Activated CD8-positive, alpha-beta memory T cell treated with anti-CD3 and anti-CD28 coated beads for 4 hours (primary cell): Measurements from ENCODE around the gene SVIL.
"Not testable (repeated sequence)": the region's sequence is repeated elsewhere in the genome, so short reads cannot be mapped to it uniquely, and the experiment has no call there.

ENCODE experiments used
- DNase-seq, 2 donors: peaks; one replicate each; pipeline ENCODE4 v3.0.0-alpha.2; 2020; ENCODE audit warnings: low read depth in 2 of 2

The SVIL gene

DNA sequence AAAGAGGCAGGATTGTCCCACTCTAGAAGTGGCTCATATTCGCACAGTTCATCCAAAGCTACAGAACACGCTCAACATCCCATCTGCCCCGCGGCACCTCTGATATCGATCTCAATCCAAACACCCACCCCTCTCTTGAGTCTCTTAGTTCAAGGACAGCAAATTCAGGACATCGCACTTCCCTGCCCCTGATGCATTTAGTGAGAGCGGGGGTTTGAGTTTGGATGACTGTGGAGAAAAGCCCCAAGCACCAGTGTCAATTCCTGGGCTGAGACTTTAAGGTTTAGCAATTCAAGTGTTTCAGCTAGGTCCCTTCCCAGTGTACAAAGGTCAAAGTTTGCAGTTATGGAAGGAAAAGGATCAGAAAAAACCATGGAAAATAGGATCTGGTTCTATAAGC, 179.7 kb downstream of the SVIL start:
- DNase-seq: no peak

DNA sequence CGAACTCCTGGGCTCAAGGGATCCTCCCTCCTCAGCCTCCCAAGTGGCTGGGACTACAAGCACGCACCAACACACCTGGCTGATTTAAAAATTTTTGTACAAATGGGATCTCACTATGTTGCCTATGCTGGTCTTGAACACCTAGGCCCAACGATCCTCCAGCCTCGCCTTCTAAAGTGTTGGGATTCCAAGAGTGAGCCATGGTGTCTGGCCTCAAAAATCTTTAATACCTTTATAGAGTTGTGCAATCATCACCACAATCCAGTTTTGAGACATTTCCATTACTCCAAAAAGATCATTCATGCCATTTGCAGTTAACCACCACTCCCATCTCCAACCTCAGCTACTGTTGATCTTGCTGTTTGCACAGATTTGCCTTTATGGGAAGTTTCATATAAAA, 180.5 kb downstream of the SVIL start:
- DNase-seq: no peak

DNA sequence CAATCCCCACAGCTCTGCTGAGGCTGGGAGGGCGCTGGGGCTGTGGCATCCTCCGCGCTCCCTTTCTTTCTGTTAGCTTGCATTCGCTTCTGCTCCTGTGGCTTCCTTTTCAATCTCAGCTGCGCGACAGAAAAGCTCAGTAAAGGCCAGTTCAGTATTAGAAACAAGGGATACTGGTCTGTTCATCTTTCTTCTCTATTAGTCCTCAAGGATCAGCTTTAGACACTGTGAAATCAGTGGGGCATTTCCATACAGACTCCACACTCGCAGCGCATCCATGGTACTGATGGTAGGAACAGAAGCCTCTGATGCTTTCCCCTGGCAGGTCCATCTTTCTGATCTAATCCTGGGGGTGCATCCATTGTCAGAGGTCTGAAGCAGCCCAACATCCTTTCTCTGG, 182.2 kb downstream of the SVIL start:
- DNase-seq: no peak

DNA sequence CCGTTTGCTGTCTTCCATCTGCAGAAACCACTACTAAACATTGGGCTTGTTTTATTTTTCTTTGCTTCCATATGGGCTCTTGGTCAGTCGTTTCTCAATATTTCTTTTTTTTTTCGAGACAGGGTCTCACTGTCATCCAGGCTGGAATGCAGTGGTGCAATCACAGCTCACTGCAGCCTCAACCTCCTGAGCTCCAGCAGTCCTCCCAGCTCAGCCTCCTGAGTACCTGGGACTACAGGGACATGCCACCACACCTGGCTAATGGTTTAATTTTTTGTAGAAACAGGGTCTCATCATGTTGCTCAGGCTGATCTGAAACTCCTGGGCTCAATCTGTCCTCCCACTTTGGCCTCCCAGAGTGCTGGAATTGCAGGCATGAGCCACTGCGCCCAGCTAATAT, 182.8 kb downstream of the SVIL start:
- DNase-seq: no peak

DNA sequence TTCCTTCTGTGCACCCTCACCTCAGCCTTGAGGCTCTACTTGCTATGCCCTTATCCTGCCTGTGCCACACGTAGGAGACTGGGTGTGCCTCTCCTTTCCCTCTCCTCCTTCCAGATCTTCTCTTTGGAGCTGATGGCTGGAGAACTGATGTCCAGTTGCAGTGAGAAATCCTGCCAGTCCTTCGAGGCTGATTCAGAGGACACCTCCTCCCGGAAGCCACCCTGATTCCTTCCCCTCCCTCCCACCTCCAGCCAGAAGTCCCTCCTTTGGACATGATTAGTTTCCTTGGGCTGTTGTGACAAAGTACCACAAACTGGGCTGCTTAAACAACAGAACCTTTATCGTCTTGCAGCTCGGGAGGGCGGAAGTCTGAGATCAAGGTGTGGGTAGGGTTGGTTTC, 184.4 kb downstream of the SVIL start:
- DNase-seq: no peak

DNA sequence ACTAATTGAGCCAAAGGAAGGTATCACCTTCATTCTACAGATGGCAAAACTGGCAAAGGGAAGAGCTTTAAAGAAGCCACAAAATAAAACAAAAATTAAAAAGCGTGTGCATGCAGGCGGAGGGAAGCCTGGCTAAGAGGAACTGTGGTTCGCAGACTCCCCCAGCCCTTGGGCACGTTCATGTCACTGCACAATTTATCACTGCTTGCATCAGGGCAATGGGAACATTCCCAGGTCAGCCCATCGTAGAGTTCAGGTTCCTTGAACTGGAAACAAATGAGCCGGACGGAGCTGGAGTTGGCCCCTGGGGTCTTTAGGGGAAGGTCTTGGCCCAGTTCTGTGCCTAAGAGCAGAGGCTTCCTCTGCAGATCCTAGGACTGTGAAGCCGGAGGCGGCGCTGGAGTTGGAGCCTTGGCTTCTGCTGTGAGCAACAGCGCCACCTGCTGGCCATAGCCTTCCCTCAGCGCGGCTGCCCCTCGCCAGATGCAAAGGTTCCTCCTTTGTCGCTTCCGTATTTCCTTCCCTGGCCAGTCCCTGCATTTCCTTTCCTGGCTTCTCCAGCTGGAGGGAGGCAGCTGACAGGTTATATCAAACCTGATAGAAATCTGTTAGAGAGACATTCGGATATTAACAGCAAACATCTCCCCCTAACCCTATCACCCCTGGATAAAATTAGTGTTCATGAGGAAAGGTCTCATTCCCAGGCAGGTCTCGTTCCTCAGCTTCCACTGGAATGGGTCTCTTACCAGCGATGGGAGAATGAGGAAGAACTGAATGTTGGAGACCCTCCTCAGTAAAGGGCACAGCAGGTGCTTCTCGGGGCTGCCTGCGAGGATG, 185.8 kb downstream of the SVIL start:
- DNase-seq: peak; percentile 38 to 49

DNA sequence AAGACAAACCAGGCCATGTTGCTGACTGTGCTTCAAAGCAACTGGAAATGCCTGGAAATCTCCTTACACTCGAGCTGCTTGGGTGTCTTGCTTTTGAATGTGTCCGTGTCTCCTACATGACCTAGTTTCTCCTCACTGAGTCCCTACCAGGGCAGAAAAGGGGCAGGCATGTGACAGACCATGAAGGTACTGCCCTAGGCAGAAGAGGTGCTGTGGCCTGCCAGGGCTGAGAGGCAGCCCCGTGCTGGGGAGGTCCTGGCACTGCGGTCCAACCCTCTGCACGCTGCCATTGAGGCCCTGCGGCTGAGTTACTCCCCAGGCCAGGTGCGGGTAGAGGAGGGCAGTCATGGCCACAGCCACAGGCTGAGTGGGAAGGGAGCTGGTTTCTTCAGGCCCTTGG, 186.6 kb downstream of the SVIL start:
- DNase-seq: no peak

DNA sequence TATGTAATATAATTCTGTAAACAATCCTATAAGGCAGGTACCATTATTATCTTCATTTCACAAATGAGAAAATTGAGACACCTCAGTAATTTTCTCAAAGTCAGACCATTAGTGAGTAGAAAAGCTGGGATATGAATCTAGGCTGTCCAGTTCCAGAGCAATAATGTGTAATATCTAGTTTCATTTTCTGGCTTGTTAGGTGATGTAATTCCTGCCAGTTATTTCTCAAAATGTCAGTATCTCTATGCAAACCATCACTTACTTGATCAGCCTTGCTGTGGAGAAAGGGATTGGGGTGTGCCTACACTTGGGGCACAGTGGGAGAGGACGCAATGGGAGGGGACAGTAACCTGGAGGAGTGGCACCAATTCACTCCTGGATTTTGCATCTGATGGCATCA, 188.4 kb downstream of the SVIL start:
- DNase-seq: no peak

DNA sequence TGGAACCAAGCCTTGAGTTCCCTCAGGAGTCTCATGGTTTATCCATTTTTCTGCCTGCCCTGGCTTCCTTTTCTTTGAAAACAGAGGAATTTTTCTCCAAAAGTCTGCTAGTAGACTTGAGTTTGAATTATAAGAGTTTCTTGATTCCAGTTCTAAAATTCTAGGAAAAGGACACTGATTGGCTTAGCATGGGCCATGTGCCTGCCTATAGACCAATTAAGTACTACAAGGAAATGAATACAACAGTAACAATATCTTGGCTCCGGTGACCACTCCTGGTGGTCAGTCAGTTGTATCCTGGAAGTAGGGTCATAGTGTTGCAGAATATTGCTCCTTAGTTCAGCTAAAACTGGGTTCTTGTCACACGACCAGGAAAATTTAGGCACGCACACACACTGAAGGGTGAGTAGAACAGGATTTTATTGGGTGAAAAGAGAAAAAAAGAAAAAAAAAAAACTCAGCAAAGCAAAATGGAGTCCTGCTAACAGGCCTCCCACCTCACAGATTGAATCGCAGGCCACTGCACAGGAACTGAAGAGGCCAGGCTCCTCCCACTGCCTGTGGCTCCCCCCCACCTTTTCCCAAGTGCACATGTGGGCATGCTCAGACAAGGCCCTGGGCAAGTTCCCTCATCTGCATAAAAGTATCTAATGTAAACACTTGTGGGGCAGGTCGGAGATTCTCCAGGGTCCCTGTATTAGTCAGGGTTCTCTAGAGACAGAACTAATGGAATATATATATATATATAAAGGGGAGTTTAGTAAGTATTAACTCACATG, 190.8 kb downstream of the SVIL start:
- DNase-seq: no peak

DNA sequence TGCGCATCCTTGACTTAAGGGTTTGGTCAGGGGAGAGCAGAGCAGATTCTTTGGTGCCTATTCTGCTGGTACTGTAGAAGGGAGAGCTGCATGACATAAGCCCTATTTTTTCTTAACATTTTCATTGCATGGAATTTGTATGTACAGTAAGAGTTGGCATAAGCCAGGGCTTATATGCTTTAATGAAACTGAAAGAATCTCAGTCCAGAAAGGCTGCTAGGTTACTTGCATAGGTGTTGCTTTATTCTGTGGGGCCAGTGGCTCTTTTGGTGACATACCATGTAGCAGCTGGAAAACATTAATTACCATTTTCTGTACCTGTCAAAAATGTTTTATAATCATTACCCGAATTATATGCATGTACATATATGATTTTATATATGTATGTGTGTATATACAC, 193.8 kb downstream of the SVIL start:
- DNase-seq: no peak

DNA sequence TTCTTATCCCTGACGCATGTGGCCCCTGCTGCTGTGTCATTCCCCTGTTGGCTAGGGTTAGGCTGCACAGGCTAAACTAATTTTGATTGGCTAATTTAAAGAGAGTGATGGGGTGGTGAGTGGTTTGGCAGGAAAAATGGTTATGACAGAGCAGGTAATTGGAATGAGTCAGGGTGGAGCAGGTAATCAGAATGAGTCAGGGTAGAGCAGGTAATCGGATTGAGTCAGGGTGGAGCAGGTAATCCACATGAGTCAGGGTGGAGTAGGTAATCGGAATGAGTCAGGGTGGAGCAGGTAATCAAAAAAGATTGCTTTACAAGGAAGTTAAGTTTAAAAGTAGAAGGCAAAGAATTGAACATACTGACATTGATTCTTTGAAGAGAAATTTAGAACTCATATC, 195.8 kb downstream of the SVIL start:
- DNase-seq: not testable (repeated sequence)

DNA sequence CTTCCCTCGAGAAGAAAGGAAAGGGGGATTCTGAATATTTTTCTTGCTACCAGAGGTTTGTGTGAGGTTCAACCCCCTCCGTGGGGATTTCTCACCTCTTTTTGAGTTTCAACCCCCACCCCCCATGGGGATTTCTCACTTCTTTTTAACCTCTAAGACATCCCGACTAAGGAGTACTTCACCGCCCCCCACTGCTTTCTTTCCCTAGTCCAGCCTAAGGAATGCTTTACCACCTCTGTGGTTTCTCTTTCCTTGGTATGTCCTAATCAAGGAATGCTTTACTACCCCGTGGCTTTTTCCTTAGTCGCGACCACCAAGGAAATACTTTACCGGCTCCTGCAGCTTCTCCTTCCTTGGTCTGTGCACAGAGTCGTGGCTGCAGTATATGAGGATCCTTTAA, 196.5 kb downstream of the SVIL start:
- DNase-seq: no peak

DNA sequence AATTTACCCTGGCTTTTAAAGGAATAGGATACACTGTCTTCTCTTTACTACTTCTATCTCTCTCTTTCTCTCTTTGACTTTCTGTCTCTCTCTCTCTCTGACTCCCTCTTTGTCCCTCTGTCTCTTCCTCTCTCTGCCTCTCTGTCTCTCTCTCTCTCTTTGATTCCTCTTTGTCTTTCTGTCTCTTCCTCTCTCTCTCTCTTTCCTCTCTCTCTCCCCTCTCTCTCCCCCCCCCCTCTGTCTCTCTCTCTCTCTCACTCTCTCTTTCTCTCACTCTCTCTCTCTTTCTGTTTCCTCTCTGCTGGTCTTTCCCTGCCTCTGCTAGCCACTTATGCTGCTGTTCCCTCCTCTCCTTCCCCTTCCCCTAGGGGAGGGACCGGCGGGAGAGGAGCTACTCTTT, 196.9 kb downstream of the SVIL start:
- DNase-seq: no peak

DNA sequence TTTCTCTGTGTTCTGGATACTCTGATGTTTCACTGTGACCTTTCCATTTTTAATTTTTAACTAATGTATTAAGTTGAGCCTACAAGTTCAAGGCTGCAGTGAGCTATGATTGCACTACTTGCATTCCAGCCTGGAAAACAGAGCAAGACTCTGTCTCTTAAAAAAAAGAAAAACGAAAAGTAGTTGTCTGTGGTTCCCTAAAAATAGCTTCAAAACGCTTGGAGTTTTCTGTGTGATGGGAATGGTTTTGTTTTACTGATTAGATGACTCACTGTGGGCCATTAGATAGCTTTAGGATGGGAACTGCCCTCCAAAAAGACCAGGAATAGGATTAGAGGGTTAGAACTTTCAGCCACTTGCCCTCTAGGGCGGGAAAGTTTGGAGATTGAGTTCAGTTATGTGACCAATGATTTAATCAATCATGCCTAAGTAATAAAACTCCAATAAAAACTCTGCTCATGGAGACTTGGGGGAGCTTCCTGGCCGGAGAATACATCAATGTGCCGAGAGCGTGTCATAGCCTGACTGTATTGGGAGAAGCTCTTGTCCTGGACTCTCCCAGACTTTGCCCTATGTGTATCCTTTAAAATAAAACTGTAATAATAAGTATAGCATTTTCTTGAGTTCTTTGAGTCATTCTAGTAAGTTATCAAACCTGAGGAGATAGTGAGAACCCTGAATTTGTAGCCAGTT, 198.8 kb downstream of the SVIL start:
- no peak for DNase-seq

DNA sequence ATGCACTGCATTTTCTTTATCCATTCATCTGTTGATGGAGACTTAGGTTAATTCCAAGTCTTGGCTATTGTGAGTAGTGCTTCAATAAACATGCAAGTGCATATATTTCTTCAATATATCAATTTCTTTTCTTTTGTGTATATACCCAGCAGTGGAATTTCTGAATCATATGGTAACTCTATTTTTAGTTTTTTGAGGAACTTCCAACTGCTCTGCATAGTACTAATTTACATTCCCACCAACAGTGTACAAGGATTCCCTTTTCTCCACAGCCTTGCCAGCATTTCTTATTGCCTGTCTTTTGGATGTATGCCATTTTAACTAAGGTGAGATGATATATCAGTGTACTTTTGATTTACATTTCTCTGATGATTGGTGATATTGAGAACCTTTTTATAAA, 200.7 kb downstream of the SVIL start:
- no peak for DNase-seq

DNA sequence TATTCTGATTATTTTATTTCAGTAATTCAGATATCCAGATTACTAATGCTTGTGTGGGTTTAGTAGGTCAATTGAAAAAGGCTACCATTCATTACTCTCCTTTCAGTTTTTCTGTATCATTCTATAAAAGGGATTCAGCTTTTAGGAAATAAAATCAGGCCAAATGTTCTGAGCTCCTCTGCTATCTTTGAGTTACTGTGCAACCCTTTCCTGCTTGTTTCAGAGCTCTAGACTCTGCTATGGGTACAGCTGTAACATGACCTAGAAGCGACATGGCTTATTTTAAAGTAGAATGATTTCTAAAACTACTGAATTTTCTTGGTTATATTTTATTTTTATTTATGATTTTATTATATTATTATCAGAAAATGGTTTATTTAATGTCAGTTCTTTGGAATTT, 203.1 kb downstream of the SVIL start:
- DNase-seq: no peak

DNA sequence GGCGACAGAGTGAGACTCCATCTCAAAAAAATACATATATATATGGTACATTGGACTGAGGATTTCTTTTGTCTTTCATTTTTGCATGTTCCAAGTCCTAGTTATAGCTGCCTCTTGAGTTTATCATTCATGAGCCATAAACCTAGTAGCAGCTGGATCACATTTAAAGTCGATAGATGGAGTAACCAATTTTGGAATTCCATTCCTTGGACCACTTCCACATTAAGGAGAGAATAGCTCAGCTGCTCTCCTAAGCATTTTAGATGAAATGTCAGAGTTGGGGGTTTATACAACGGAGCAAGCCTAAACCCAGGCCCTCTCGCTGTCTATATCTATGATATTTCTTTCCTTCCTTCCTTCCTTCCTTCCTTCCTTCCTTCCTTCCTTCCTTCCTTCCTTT, 204.7 kb downstream of the SVIL start:
- no peak for DNase-seq

DNA sequence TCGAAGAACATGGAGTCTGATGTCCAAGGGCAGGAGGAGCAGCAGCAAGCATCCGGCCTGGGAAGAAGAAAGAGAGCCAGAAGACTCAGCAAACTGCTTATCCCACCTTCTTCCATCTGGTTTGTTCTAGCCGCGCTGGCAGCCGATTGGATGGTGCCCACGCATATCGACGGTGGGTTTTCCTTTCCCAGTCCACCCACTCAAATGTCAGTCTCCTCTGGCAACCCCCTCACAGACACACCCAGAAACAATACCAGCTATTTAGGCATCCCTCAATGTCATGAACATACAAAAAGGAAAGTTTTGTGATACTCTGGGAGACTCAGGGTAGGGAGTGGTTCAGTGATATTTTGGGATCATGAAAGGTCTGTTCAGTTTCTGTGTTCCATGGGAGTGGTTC, 206.3 kb downstream of the SVIL start:
- no peak for DNase-seq

DNA sequence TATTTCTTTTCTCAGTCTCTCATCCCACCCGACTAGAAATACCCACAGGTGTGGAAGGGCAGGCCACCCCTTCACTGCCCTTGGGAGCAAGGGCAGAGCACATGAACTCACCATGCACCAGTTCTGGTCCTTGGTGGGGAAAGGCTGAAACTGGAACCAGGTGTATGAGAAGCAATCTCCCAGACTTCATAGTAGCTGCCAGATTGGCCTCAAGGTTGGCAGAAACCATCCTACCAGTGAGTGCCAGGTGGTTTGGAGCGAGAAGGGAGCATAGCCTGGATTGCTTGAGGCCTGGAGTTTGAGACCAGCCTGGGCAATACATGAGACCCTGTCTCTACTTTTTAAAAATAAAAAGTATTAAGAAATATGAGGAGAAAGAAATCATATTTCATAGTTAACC, 207.1 kb downstream of the SVIL start:
- DNase-seq: no peak

DNA sequence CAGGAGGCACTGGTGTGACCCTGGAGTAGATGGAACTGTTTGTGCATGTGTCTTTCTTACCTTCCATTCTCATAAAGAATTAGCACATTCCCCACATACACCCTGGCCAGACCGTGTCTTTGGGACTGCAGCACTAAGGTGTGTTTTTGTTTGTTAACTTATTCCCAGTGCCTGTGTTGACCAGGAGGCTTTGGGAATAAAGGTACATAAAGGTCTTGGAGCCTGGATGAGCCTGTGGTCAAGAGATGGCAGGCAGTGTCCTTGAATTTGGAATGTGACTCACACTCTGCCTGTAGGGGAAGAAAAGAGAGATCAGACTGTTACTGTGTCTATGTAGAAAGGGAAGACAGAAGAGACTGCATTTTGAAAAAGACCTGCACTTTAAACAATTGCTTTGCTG, 208.4 kb downstream of the SVIL start:
- DNase-seq: no peak

DNA sequence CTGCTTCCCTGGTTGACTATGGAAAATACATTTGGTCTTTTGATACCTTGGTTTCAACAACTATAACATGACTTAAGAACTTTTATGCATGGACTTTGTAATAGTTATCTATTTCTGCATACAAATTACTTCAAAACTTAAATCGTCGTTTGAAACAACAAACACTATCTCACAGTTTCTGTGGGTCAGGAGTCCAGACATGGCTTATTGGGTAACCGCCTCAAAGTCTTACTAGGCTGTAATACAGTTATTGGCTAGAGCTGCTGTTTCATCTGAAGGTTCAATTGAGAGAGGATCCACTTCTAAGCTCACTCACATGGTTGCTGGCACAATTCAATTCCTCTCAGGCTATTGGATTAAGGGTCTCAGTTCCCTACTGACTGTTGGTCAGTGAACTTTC, 210.8 kb downstream of the SVIL start:
- DNase-seq: no peak

DNA sequence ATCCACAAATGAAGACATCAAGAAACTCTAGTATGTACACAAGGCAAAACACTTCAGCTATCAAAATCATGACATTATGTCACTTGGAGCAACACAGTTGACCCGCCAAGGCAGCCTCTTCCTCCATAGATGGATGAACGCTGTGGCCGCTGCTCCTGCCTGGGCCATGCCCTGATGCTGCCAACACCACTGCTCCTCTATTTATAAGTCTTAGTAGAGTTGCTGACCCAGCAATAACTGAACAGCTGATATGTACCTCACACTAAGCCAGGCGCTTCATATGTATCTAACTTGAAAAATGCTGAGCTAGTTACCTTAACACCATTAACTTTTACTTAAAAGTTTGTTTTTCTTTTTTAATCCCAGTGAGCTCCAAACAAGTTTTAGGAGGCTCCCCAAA, 214.0 kb downstream of the SVIL start:
- DNase-seq: no peak

DNA sequence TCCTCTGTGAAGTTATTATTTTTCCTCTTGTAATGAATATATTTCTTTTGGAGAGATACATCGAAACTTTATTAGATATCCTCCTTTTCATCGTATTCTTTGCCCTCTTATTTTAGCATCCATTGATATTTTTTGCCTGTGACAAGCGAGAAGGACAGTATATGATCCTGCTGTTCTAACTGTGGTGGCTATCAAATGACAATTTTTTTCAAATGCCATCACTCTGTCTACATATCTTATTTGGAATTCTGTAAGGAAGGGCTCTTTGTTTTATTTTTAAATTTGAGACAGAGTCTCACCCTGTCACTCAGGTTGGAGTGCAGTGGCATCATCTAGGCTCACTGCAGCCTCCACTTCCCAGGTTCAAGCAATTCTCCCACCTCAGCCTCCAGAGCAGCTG, 217.4 kb downstream of the SVIL start:
- DNase-seq: no peak
